NCI-H2107 treated with DMSO at 0.1 percent for 48 hours (cell line): ENCODE results near the gene CD72.
"Not testable (repeated sequence)": the region's sequence is repeated elsewhere in the genome, so short reads cannot be mapped to it uniquely, and the experiment has no call there.

Experiments
- DNase-seq: peaks from one replicate; lab custom pipeline; 2025; ENCODE audit not compliant: unreplicated experiment; lab: John Stamatoyannopoulos, UW

The CD72 gene

DNA sequence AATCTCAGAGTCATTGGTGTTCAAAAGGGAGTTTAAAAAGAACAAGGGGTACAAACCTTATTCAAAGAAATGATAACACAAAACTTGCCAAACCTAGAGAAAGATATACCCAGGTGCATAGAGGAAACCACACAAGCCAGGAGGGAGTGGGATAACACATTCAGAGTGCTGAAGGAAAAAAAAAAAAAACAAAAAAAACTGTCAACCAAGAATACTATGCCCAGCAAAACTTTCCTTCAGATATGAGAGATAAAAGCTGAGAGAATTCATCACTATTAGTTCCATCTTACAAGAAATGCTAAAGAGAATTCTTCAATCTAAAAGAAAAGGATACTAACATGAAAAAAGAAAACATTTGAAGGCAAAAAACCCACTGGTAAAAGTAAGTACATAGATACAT, 24.6 kb downstream of the CD72 start:
- DNase-seq, result no peak

DNA sequence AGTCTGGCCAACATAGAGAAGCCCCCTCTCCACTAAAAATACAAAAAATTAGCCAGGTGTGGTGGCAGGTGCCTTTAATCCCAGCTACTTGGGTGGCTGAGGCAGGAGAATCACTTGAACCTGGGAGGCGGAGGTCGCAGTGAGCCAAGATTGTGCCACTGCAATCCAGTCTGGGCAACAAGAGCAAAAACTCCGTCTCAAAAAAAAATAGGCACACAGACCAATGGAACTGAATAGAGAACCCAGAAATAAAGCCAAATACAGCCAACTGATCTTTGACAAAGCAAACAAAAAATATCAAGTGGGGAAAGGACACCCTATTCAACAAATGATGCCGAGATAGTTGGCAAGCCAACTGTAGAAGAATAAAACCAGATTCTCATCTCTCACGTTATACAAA, 29.7 kb downstream of the CD72 start:
- DNase-seq, result not testable (repeated sequence)

DNA sequence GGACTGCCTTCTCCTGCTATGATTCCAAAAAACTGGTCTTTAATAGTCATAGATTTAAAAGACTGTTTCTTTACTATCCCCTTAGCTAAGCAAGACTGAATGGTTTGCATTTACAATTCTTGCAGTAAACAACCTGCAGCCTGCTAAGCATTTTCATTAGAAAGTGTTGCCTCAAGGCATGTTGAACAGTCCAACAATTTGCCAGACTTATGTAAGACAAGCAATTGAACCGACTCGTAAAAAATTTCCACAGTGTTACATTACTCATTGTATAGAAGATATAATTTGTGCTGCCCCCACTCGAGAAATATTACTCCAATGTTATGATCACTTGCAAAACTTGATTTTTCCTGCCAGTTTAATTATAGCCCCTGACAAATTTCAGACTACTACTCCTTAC, 33.5 kb downstream of the CD72 start:
- DNase-seq, result not testable (repeated sequence)

GRCh38 chr9:35583521-35583920, 34.7 kb downstream of the CD72 start:
- not testable (repeated sequence) for DNase-seq

- not testable (repeated sequence) for DNase-seq
Observed at GRCh38 chr9:35579659-35580227, 38.5 kb downstream of the CD72 start.

GRCh38 chr9:35579130-35579529, 39.1 kb downstream of the CD72 start:
- DNase-seq, result no peak

- DNase-seq, result no peak
Observed at GRCh38 chr9:35577486-35577885, 40.7 kb downstream of the CD72 start.

- no peak for DNase-seq
Observed at GRCh38 chr9:35575478-35575877, 42.7 kb downstream of the CD72 start.

GRCh38 chr9:35574578-35575122, 43.6 kb downstream of the CD72 start:
- DNase-seq, result no peak

- no peak for DNase-seq
Observed at GRCh38 chr9:35570709-35571504, 47.3 kb downstream of the CD72 start.

GRCh38 chr9:35569206-35569605, 49.0 kb downstream of the CD72 start:
- DNase-seq, result no peak

DNA sequence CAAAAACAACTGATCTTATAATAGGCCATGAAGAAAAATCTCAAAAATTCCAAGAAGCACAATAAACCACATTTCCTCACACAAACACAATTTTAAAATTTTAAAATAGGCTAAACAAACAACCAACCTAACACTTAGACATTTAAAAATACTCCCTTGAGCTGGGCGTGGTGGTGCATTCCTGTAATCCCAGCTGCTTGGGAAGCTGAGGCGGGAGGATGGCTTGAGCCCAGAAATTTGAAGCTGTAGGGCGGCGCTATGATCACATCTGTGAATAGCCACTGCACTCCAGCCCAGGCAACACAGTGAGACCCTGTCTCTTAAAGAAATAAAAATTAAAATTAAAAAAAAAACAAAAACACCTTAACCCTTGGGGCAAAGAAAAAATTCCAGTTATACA, 50.0 kb downstream of the CD72 start:
- DNase-seq, result no peak

DNA sequence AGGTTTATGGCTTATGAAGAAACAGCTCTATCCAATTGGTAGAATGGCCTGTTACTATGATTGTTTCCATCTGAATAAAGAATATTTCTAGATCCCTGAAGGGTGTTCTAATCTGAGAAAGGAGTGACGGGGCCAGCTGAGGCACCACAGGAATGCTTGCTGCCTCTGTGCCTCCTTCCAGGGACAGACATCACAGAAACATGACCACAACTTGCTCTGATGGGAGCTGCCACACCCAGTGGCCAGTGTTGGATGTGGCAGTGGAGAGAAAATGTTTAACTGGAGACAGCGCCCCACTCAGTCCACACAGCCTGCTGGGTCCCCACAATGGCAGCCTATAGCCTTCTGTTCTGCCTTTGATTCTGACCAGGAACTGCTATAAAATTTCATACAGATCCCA, 51.8 kb downstream of the CD72 start:
- DNase-seq, result no peak

- no peak for DNase-seq
Observed at GRCh38 chr9:35564658-35565061, 53.6 kb downstream of the CD72 start.

DNA sequence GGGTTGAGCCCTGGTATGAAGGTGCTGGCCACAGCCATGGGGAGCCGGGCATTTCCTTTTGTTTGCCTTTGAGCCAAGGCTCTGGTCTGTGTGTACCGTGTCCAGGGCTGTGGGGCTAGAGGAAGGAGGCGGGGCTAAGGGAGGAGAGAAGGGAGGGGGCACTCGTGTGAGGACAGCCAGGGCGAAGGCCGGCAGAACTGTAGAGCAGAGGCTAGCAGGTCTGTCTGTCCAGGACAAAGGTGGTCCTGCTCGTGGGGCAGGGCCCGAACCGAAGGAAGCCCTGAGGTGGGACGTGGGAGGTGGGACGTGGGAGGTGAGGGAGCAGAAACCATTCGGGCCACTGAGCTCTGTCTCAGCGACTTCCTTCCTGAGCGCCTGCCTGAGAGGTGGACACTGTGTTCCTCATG, 54.4 kb downstream of the CD72 start:
- no peak for DNase-seq

- no peak for DNase-seq
Observed at GRCh38 chr9:35562895-35563780, 55.1 kb downstream of the CD72 start.

DNA sequence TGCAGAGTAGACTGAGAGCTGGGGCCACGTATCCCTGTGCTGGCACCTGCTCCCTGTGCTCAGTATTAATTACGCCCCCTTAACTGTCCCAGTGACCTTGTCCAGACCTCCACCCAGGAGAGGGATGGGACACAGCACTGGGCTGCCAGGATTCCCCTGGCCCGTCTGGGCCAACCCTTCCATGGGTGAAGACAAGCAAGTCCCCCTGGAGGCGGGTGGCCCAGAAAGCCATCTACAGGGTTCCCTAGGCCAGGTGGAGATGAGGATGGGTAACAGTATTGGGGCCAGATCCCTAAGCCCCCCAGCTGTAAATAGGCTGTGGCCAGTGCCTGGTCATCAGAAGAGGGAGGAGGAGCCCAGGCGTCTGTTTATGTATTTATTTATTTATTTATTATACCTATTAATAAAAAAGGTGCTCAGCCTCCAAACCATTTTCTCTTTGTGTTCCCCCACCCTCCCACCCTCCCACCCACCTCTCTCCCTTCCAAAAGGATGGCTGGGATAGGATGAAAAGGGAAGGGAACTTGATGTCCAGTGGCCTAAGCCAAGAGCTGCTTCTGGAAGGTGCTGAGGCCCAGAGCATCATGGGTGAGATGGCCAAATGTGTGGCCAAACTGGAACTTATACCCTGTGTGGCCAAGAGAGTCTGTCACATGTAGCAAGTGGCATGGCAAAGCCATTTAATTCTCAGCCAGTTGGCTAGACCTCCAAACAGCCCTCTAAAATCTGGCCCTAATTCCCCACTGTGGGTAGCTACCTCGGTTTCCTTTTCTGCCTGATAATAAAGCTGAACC, 56.5 kb downstream of the CD72 start:
- DNase-seq, result no peak

DNA sequence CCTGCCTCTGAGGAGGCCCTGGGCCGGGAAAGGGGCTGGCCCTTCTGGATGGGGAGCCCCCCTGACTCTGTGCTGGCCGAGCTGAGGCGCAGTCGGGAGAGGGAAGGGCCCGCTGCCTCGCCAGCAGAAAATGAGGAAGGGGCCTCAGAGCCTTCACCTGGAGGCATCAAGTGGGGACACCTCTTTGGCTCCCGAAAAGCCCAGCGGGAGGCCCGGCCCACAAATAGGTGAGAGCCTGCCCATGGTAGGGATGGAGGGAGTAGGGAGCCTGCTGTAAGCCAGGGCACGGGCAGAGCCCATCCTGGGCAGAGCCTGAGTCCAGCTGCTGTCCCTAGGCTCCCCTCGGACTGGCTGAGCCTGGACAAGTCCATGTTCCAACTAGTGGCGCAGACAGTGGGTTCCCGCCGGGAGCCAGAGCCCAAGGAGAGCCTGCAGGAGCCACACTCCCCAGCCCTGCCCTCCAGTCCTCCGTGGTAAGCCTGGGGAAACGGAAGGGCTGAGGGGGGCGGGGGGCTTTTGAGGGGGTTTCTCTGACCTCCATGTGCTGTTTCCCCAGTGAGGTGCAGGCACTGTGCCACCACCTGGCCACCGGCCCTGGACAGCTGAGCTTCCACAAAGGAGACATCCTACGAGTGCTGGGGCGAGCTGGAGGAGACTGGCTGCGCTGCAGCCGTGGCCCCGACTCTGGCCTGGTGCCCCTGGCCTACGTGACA, 57.4 kb downstream of the CD72 start:
- no peak for DNase-seq
